NCI-H146 treated with DMSO at 0.1 percent for 48 hours (cell line): ENCODE results near the gene CASQ2.

ENCODE experiments used
- DNase-seq: peaks from one replicate; lab custom pipeline; 2025; ENCODE audit not compliant: unreplicated experiment; lab: John Stamatoyannopoulos, UW

CASQ2 gene

DNA sequence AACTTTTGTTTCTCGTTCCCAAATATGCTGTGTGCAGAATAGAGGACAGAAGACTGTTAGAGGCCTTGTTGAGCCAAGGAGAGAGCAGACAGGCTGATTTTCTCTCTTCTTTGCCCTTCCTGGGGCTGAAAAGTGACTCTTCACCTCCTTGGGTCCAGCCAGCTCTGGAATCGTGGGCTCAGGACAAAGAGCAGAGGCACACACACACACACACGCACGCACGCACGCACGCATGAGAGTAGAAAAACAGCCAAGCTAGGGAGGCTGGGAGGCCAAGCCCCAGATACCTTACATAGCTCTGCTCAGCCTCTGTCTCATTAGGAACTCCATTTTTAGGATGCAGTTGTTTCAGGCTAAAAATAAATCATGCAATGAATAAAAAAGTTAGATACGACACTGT lies at the start of gene CASQ2:
TSS of gene CASQ2 (minus strand) at position 166 of the 400 bp plus-strand sequence. CDS start 173 bp downstream, outside the sequence.
- DNase-seq: no peak

DNA sequence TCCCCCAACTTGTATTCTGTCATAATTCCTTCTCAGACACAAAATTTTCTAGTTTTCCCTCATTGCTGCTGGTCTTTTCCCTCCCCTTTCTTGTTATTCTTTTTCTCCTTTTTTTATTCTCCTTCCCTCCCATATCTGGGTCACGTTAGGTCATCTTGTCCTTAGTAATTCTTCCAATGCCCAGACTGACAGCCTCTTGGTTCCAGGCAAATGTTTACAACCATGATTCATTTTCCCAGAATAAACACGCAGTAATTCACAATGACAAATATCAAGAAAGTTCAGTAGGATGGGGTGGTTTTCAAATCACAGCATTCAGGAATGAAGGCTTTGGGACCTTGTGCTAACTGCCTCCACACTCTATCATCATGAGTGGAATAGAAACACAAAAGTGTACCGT lies 47.2 kb upstream of the CASQ2 start:
- DNase-seq: no peak

DNA sequence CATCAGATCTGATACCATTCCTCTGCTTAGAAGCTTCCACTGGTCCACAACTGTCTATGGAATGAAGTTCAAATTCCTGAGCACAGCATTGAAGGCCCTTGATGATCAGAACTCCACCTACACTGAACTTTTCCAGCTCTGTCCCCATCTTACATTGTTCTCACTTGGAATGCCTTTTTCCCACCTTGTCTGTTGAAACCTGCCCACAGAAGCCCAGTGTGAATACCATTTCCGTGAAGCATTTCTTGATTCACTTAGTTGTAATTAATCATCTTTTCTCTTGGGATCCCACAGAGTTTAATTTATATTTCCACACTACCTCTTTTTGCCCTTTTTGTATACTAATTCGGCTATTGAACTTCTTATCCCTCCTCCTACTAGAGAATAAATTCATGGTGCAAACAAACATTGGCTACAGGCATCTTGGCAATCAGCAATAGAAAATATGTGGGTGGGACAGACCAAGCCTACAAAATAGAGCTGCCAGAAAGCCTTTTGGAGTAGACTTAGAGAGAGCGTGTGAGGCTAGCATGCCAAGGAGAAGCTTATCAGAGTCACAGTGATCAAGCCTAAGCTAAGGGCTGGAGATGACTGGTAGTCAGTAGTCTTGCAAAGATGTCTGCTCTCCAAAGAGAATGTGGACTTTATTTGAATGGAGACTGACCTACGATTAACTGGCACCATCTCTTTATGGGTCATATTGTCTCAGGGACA lies 46.3 kb upstream of the CASQ2 start:
- DNase-seq: no peak

DNA sequence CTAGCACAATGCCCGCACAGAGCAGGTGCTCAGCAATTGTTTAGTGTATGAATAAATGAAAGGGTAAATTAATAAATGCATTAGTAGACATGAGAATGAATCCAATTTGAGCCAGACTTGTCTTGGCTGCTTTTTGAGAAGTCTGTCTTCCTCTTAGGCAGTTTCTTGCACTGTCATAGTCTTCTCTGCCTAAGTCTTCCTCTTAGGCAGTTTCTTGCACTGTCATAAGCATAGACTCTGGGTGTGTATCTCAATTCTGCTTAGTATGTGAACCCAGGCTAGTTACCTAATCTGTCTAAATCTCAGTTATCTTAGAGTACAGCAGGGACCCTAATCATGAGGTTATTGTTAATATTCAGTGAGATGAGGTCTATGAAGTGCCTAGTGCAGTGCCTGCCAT lies 45.2 kb upstream of the CASQ2 start:
- DNase-seq: no peak

DNA sequence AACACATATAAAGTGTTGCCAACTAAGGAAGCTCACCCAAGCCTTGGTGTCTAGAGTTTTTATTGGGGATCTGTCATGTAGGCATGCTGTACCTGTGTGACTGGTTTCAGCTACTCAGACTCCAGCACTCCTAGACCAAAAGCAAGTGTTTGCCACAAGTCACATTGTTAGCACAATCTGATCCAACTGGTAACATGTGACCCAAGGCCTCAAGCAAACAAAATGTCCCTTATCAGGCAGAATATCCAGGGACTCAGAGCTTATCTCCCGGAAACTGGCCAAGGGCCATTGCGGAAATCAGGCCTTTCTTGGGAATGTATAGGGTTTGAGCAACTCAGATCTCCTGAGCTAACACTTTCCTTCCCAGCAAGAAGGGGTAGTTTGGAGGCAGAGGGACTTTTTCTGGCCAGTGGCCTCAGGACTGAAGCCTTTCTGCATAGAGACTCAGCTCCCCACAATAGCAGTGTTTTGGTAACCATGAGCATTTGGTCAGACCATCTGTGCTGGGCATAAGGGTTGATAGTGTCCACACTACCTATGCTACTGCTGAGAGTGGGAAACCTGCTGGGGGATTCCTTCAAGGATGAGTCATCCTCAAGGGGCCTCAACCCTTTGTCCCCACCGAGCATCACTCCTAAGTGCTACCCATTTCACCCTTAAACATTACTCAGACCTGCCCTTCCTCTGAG lies 42.8 kb upstream of the CASQ2 start:
- DNase-seq: no peak

DNA sequence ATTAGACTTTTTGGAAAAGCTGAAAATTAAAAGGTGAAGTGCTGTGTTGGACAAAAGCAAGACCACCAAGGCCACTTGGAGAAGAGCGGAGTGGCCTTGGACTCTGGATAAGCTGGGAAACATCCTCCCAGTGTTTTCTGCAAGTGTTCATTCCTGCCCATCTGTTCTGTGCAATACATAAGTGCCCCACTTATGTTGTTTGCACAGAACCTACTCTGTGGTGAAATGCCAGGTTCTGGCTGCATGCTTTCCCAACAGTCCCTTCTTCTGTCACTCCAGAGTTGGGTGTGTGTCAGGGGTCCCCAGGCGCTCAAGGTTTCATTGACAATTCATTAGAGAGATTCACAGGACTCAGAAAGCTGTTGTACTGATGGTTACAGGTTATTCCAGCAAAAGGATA lies 42.1 kb upstream of the CASQ2 start:
- no peak for DNase-seq

DNA sequence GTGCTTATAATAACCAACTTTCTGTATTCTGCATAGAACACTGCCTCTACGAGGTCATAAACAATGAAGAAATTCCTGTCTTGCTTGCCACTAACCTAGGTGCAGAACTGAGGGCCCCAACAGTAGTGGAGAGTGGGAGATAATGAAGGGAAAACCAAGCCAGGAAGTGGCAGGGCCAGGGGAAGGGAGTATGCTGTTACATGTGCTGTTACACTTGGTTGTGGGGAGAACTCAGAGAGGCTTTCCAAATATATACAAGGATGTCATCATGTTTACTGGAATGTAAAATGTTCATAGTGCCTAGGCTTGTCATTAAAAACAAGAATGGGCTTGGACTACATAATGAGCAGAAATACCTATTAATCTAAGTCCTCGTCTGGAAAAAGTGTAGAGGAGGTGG lies 41.3 kb upstream of the CASQ2 start:
- no peak for DNase-seq

DNA sequence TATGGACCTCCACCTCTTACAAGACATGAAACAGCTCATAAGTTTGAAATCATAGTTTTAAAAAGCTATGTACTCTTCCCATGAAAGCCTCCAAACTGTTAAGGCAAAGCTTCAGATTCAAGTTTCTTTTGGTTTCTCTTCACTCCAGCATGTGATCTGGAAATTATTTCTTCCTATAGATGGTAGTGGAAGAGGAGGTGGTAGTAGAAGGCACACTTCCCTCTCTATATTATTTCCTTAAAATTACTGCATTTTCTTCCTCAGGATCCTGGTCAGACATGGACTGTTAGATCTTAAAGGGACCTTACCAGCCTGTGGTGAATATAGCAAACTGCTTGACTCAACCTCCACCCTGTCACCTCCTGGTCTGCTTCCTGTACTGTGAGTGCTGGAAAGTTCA lies 40.6 kb upstream of the CASQ2 start:
- no peak for DNase-seq

DNA sequence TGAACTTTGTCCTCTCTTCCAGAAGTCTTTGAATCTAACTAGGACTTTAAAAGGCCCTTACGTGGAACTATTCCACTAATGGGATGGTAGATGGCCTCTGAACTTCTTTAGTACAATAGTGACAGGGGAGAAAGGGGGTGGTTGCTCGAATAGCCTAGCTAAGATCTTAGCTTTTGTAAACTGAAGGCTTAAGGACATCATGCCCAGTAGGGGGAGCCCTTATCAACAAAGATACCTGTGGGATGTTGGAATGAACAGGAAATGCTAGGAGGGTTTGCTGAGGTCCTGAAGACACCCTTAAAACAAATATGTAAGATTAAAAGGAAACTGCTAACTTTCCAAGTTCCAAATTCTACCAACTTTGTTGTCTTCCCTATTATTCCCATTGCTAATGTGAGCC lies 39.2 kb upstream of the CASQ2 start:
- peak; percentile 17 for DNase-seq

DNA sequence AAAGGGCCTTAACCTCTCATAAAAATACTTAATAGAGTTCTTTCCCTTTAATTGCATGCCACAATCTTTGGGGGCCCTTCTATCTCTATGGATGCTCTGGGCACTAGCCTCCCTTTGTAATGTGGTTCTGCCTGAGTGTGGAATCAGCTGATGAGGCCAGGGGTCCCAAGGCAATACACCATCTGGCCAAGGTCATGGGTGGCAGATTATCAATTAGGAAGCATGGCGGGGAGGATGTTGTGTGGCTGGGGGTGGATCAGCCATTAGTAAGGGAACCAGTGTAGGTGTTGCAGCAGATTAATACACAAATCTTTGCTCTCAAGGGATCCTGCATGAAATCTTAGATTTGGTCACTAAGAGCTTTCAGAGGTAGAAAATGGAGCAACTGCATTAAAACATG lies 37.1 kb upstream of the CASQ2 start:
- no peak for DNase-seq

DNA sequence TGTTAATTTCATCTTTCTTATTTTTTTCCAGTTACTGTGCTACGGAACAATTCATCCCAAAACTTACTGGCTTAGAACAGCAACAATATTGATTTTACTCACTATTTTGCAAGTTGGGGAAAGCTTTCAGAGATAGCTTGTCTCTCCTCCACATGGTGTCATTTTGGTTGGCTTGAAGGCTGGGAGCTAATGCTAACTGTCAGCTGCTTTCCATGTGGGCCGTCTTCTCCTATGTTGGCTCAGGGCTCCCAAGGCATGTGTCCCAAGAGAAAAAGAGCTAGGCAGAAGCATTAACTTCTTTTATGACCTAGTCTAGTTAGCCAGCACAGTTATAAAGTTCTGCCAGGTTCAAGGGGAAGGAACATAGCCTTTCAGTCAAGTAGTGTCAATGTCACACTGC lies 33.9 kb upstream of the CASQ2 start:
- DNase-seq: no peak

DNA sequence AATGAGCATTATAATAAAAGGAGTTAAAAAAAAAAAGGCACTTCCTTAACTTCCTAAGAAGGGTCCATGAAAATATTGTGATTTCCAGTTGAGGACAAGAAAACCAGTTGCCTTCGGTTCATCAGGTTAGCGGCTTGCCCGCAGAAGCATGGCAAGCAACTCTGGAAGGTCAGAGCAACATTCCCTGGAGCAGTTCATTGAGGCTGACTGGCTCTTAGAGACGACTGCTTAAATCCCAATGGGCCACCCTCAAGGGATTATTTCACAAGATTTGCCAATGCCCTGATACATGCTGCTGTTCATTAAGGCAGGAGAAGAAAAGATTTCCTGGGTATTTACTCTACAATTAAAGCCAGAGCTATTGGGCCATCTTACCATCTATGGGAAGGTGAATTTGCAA lies 29.0 kb upstream of the CASQ2 start:
- DNase-seq: no peak

DNA sequence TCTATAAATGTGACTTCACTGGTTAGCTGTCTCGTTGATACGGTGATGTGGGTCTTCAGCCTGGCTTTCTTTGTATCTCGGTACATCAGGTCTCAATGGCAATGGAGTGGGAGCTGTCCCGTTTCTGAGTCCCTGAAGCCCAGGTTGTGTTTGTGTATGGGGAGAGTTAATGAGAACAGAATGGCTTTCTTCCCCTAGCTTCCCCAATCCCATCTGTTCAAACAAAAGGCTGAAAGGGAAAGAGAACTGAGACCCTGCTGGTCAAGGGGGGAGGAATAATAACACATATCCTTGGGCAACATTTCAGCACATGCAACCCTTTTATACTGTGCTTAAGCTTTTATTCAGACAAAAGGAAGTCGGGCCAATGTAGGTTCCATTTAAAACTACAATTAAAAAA lies 28.4 kb upstream of the CASQ2 start:
- DNase-seq: no peak

DNA sequence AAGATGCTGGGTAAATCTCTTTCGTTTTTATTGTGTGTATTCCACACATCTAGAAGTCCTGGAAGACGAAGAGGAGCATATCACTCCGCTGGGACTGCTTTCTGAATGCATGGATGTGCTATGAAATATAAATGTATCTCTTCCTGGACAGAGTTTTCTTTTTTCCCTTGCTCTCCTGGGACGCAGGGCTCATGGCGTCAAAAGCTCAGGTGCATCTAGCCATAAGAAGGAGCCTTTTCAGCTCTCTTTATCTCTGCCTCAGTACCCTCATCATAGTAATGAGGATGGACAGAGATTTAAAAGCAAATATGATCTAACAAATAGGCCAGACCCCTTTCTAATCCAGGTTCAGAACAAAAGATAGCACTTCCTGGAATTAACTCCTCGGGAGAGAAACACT lies 27.5 kb upstream of the CASQ2 start:
- no peak for DNase-seq

DNA sequence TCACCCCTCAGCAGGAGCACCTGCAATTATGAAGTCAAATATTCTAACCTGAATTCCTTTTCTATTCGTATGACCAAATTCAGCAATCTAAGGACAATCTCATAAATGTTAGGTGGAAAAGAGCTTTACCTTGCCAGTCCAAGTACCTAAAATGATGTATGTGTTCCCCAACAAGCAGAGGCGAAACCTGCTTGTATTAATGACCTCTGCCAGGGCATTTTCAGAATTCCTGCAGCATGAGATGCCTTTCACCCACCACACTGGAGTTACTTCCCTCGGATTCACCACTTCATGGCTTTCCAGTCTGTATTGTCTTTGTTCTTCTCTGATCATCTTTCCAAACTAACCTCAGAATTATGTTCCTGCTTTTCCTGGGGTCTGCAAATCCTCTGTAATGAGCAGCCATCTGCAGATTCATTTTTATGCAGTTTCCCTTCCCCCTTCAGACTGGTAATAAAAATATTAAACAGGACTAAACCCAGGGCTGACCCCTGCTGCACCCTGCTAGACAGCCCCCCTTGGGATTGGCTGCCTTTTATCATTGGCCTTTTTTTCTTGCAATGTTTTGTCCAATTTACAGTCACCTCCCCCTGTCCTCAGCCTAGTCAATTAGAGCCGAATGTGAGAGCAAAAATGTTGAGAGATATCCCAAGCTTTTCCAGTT lies 26.6 kb upstream of the CASQ2 start:
- no peak for DNase-seq

DNA sequence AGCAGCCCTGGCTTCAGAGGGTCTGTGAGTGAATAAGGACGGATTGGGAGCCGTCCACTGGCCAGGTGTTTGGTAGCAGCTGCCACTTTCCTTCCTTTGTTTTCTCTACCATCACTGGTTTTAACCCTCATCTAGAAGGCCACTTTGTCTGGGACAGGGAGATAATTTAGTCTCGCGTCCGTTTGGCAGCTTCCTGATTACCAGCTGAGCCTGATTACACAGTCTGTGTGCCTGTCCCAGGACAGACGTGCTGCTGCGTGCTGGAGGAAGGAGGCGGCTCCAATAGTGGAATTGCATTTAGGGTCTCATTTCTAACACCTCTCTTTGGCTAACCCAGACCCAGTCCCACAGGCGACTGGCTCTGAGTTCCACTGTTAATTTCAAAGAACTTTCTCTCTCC lies 24.6 kb upstream of the CASQ2 start:
- DNase-seq: no peak

DNA sequence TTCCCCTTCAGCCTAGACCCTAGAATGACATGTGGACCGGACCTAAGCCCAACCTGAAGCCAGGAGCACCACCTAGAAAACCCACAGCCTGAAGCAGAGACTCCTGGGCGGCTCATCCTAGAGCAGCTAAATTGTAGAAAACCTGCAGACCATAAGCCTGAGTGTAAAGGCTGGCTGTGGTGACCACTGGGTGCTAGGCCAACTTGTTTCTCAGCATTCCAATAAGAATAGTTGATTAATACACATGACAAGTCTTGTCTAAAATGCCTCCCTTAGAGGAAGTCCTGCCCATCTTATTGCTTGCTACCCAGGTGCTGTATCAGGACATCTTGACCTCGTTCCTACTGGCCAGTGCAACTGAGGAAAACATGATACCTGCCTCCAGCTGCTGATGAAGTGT lies 23.3 kb upstream of the CASQ2 start:
- no peak for DNase-seq

DNA sequence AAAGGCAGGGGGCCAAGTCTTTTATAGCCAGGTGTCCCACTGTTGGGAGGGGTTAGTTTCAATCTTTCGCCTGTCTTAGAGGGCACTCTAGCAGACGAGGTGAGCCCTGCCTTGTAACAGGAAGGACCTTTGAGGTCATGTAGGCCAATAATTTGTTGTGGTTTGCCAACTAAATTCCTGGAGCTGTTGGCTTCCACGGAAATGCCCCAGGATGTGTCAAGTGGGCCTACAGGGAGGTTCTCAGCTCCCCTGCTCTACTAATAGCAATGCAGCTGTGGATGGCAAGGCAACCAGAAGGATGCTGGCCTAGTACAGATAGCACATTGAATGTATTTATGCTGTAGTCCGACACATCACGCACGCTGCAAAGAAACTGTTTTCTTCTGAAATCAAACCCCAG lies 22.3 kb upstream of the CASQ2 start:
- DNase-seq: no peak

DNA sequence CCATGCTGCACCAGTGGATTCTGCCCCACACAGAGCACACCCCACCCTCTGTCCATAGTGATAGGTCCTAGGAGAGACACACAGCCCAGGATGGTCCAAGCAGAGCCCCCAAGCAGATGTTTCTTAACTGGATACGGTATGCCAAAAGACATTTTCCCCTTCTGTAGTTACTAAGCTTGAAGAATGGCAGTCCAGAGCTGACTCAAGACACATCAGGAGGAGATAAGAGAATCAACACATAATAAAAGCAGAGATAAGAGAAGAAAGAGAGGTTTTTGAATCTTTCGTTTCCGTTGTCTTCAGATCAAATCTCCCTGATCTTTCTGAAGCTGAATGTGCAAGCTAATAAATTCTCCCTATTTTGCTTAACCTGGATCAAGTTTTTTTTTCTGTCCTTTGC lies 21.8 kb upstream of the CASQ2 start:
- DNase-seq: no peak

DNA sequence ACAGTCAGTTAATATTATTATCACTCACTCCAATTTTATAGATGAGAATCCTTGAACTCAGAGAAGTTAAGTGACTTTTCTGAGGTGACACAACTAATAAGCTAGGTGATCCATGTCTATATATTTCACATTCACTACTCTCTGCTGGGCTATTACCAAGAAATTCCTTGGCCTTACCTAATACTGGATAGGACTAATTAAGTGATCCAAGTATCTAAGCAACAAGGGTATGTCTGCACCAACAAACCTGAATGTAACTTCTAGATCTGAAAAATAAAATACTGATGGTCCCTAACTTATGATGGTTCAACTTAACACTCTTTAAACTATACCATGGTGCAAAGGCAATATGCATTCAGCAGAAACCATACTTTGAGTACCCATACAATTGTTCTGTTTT lies 14.8 kb upstream of the CASQ2 start:
- no peak for DNase-seq

DNA sequence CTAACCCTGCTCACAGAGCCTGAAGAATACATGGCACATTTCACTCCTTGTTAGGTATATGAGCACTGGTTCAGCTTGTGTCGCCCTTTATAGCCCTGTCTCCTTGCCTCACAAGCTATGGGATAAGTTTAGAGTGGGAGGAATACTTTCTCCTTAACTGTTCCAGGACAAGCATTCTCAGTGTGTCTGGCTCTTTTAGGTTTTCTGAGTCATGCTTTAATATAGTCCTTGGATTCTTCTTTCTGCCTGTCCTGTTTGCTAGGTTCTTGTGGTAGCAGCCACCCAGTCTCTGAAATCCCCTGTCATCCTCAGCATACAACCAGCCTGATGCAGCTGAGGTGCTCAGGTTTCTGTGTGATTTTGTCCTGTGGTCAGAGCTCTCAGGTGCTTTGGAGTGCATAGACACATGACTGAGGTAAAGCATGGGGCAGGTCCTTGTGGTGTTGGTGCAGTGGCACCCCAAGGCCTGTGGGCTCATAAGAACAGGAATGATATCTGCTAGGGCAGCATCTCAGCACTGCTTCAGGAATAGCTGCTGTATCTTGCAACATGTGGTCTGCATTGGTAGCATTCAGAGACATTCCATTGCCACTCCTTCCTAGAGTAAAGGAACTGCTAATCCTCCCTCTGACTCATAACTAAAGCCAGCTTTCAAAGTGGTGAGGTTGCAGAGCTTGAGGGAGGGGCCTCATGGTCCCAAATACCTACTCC lies 14.2 kb upstream of the CASQ2 start:
- no peak for DNase-seq

DNA sequence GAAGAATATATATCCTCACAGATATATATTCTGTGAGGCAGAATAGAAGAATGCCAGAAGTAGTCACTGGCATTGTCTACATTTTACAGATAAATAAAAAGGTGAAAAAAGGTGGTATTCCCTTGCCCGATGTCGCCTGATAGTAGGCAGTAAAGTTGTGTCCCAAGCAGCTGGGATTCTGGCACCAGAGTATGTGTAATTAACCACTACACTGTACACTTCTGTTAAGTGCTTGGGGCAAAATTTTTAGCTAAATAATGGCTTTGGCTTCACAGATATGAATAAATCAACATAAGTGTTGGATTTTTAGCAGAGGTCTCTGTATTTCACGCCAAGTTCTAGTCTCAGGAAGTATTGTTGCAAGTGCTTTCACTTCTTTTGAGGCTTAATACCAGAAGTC lies 13.3 kb upstream of the CASQ2 start:
- no peak for DNase-seq
